Psoas muscle (tissue), 8 donors: ENCODE measurements around the gene PTPN13. TPM values are rescaled to one million over a fixed set of nuclear protein-coding genes. Genes with fewer than 3 reads are reported as not detected.

Experiments
- ATAC-seq, 4 donors: fragments of 200-7000 bp; cut with Tn5 transposase; one replicate each; pipeline ENCODE4 v1.9.1; 2020; ENCODE audit warnings: moderate library complexity in 3 of 4, mild to moderate bottlenecking in 2 of 4
- DNase-seq, 2 donors: peaks; one replicate each; pipeline ENCODE4 v3.0.0-alpha.2; 2020
- H3K27ac ChIP-seq: fragments of 200-600 bp; one replicate; pipeline ENCODE4 v1.8.0; 2022
- H3K27me3 ChIP-seq, 3 donors: fragments of 200-600 bp in 1 of 3; one replicate each; pipeline versions ENCODE4 v1.6.1 to v1.8.0; 2013 to 2022; ENCODE audit warnings: low read length in 2 of 3, mild to moderate bottlenecking in 2 of 3, moderate library complexity in 1 of 3; ENCODE audit not compliant: insufficient read depth in 3 of 3
- H3K36me3 ChIP-seq, 2 donors: fragments of 200-600 bp in 1 of 2; one replicate each; pipeline versions ENCODE4 v1.6.1 to v1.8.0; 2013 to 2022; ENCODE audit warnings: low read depth in 1 of 2, mild to moderate bottlenecking in 1 of 2, moderate library complexity in 1 of 2; ENCODE audit not compliant: insufficient read depth in 1 of 2
- H3K4me1 ChIP-seq: fragments of 200-600 bp; one replicate; pipeline ENCODE4 v1.8.0; 2022
- H3K4me3 ChIP-seq: fragments of 200-600 bp; one replicate; pipeline ENCODE4 v1.8.0; 2022; ENCODE audit warnings: mild to moderate bottlenecking
- H3K9me3 ChIP-seq: fragments of 200-600 bp; one replicate; pipeline ENCODE4 v1.8.0; 2022
- WGBS, 3 donors: extraction: QIAGEN DNeasy Blood & Tissue Kit; methylation state at CpG; one replicate each; pipeline versions ENCODE4 v1.1.6 to v1.1.7; 2013; 5-methylcytosine and 5-hydroxymethylcytosine counted together
- intact Hi-C, 2 donors: fragments of 100-400 bp; cut with DNase I; formaldehyde crosslinking; loops; one replicate each; pipeline versions ENCODE4 v1.11.0 to v1.14.2; 2022
- polyA plus RNA-seq, 3 donors: library from polyadenylated mRNA; stranded (reverse); fragments of 200-250 nt; gene quantifications; one replicate each; pipeline ENCODE4 v1.2.3, GENCODE V29; 2013
- total RNA-seq, 4 donors: library from RNA; stranded (reverse); fragmentation: NEBNext Ultra II Directional in 2 of 4; extraction: Animal tissue kit (Norgen Biotek cat#: 25700) in 2 of 4; gene quantifications; one replicate each; pipeline versions ENCODE4 v1.2.1 to v1.2.4, GENCODE V29; 2021 to 2023
- TF ChIP-seq, protein P1 (sequence below): fragments of 200-600 bp; IDR thresholded peaks from one replicate; pipeline ENCODE4 v1.8.0; 2022; ENCODE audit warnings: antibody characterized with exemption
- donor health status: healthy with polysubstance abuse.
- donor health status: DM: no; HTN: no; CAD: no; lungs with moderate emphysema.
- donor health status: Bipolar disorder and iron deficiency.
- donor health status: healthy.
- donor health status: DM: yes; HTN: yes; CAD: no.
- donor health status: DM: no; HTN: no; CAD: no.
- donor health status: DM: no; HTN: no; CAD: no.
- donor health status: DM: yes; HTN: yes; CAD: no.

The PTPN13 gene
- total and polyA plus RNA-seq, 7 donors, result 0.22 to 2.4 (median 0.89) TPM

DNA sequence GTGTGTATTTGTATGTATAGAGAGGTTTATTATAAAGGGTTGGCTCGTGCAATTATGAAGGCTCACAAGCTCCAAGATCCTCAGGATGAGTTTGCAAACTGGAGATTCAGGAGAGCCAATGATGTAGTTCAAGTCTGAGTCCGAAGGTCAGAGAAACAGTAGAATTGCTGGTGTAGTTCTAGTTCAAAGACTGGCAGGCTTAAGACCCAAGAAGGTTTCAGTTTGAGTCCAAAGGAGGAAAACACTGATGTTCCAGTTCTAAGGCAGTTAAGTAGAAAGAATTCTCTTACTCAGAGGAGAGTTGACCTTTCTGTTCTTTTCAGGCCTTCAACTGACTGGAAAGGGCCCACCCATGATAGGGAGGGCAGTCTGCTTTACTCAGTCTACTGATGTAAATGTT is 89.1 kb downstream of the PTPN13 start:
- WGBS, 3 donors, result 84 to 87% (median 84%) methylated on average over 2 of the region's 2 CpGs
- Histone ChIP-seq H3K9me3 (no peaks in the 10 kb centered on the region), H3K4me1 (no peaks in the 10 kb centered on the region), H3K4me3 (no peak overlapping the region), H3K27me3 (no peaks in the 10 kb centered on the region), H3K36me3 (no peaks in the 10 kb centered on the region), H3K27ac (no peak overlapping the region)
- DNase-seq (no peak), ATAC-seq (no peak)
- TF ChIP-seq, protein P1, sequence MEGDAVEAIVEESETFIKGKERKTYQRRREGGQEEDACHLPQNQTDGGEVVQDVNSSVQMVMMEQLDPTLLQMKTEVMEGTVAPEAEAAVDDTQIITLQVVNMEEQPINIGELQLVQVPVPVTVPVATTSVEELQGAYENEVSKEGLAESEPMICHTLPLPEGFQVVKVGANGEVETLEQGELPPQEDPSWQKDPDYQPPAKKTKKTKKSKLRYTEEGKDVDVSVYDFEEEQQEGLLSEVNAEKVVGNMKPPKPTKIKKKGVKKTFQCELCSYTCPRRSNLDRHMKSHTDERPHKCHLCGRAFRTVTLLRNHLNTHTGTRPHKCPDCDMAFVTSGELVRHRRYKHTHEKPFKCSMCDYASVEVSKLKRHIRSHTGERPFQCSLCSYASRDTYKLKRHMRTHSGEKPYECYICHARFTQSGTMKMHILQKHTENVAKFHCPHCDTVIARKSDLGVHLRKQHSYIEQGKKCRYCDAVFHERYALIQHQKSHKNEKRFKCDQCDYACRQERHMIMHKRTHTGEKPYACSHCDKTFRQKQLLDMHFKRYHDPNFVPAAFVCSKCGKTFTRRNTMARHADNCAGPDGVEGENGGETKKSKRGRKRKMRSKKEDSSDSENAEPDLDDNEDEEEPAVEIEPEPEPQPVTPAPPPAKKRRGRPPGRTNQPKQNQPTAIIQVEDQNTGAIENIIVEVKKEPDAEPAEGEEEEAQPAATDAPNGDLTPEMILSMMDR, result no peak
- intact Hi-C loops, result no loop called here

DNA sequence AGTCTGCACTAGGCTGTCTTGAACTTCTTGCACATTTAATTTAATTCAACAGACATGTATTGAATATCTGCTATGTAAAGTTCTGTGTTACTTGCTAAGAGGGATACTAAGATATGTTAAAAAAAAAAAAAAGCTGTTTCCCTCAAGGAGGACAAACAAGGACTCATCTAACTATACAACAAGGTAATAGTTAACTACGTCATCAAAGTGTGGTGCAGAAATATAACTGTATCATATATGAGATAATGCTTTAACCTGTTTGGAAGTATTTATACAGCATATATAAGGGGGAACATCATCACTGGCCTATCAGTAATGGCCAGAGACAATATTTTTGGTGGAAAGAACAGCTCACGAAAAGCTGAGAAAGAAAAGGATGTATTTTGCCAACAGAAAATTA is 89.9 kb downstream of the PTPN13 start:
- no peak overlapping the region for H3K27ac ChIP-seq
- H3K4me3 ChIP-seq, result no peak overlapping the region
- H3K9me3 ChIP-seq, result no peaks in the 10 kb centered on the region
- DNase-seq (no peak), ATAC-seq (no peak)
- no peaks in the 10 kb centered on the region for H3K27me3 ChIP-seq
- no peaks in the 10 kb centered on the region for H3K36me3 ChIP-seq
- WGBS, 3 donors, result 88 to 92% (median 89%) methylated on average over 2 of the region's 2 CpGs
- no peaks in the 10 kb centered on the region for H3K4me1 ChIP-seq
- TF ChIP-seq, protein P1, result no peak
- intact Hi-C loops, result no loop called here

DNA sequence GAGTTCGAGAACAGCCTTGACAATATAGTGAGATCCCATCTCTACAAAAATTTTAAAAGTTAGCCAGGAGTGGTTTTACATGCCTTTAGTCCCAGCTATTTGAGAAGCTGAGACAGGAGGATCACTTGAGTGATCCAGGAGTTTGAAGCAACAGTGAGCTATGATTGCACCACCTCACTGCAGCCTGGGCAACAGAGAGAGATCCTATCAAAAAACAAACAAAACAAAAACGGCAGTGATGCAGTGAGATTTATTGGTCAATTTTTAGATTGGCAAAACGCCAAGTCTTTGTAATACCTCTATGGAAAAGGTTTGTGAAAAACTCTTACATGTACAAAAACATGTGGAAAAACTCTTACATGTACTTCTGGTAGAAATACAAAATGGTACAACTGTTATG is 91.3 kb downstream of the PTPN13 start:
- TF ChIP-seq, protein P1, result no peak
- Histone ChIP-seq H3K27me3 (no peaks in the 10 kb centered on the region), H3K4me3 (no peak overlapping the region), H3K27ac (no peak overlapping the region), H3K36me3 (no peaks in the 10 kb centered on the region), H3K4me1 (no peaks in the 10 kb centered on the region), H3K9me3 (no peaks in the 10 kb centered on the region)
- ATAC-seq (no peak), DNase-seq (no peak)
- 44 to 49% (median 44%) methylated on average over 3 of the region's 3 CpGs for WGBS, 3 donors
- intact Hi-C loops, result no loop called here

GRCh38 chr4:86686741-86687140 is 92.6 kb downstream of the PTPN13 start:
- TF ChIP-seq, protein P1, result no peak
- intact Hi-C loops, result no loop called here
- Histone ChIP-seq H3K4me1 (no peaks in the 10 kb centered on the region), H3K36me3 (no peaks in the 10 kb centered on the region), H3K4me3 (no peak overlapping the region), H3K27me3 (no peaks in the 10 kb centered on the region), H3K27ac (no peak overlapping the region), H3K9me3 (no peaks in the 10 kb centered on the region)
- ATAC-seq (no peak), DNase-seq (no peak)
- 79 to 83% (median 81%) methylated on average over 3 of the region's 3 CpGs for WGBS, 3 donors

GRCh38 chr4:86688026-86688425 is 93.9 kb downstream of the PTPN13 start:
- ATAC-seq (no peak), DNase-seq (no peak)
- intact Hi-C loops, result no loop called here
- TF ChIP-seq, protein P1, result no peak
- no peaks in the 10 kb centered on the region for H3K27me3 ChIP-seq
- 75 to 94% (median 82%) methylated on average over 2 of the region's 2 CpGs for WGBS, 3 donors
- no peak overlapping the region for H3K27ac ChIP-seq
- H3K36me3 ChIP-seq, result no peaks in the 10 kb centered on the region
- no peak overlapping the region for H3K4me3 ChIP-seq
- no peaks in the 10 kb centered on the region for H3K4me1 ChIP-seq
- no peaks in the 10 kb centered on the region for H3K9me3 ChIP-seq
